Right lobe of liver (tissue), 4 donors: Measurements from ENCODE around the gene CCNI2.

Experiments
- POLR2A ChIP-seq: fragments of 450-650 bp; IDR thresholded peaks from one replicate; pipeline ENCODE4 v1.6.1; 2017; ENCODE audit warnings: antibody characterized with exemption, mild to moderate bottlenecking
- TF ChIP-seq, protein P1 (sequence below), 4 donors: fragments of 200-600 bp in 3 of 4; fragments of 450-650 bp in 1 of 4; IDR thresholded peaks; one replicate each; pipeline versions ENCODE4 v1.5.1 to v1.8.0; 2016 to 2022; ENCODE audit warnings: antibody characterized with exemption in 4 of 4, mild to moderate bottlenecking in 2 of 4
- donor health status: DM: no; HTN: no; CAD: no.
- donor health status: DM: no; HTN: no; CAD: no.
- donor health status: DM: no; HTN: yes; CAD: no.

DNA sequence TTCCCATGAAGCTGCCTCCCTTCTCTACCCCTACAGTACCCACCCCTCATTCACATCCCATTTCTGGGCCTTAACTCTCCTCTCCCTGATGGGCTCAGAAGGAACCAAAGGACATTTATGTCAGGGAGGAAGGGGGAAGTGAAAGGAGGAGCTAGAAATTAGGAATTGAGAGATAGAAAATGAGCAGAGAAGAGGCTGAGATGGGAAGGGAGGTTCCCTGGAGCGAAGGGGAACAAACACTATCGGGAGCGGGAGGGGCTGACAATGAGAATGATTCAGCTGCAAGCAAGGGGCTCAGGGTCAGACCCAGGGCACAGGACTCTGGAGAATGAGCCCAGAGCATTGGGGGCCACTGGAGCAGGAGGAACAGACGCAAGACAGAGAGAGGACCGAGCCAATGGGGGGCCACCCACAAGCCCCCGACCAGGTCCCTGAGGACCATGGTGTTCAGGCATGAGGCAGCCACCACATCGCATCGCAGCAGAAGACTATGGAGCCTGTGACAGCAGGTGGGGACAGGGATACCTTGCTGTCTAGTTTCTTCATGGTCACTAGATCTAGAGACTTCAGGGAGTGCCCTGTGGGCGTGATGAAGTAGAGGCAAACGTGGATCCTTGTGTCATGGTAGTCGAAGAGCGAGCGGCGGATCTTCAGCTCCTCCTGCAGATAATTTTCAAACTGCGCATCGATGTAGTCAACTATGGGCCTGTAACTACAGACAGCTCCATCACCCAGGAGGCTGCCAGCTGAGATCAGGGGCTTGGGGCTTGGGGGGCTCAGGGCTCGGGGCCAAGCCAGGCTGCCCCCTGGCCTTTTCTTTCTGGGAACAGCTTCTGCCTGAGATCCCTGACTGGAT lies 16.2 kb downstream of the CCNI2 start:
- TF ChIP-seq, protein P1, sequence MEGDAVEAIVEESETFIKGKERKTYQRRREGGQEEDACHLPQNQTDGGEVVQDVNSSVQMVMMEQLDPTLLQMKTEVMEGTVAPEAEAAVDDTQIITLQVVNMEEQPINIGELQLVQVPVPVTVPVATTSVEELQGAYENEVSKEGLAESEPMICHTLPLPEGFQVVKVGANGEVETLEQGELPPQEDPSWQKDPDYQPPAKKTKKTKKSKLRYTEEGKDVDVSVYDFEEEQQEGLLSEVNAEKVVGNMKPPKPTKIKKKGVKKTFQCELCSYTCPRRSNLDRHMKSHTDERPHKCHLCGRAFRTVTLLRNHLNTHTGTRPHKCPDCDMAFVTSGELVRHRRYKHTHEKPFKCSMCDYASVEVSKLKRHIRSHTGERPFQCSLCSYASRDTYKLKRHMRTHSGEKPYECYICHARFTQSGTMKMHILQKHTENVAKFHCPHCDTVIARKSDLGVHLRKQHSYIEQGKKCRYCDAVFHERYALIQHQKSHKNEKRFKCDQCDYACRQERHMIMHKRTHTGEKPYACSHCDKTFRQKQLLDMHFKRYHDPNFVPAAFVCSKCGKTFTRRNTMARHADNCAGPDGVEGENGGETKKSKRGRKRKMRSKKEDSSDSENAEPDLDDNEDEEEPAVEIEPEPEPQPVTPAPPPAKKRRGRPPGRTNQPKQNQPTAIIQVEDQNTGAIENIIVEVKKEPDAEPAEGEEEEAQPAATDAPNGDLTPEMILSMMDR (IDR thresholded peaks at IDR 0.05) = no peak
- TF ChIP-seq POLR2A = no peak
